ENCODE measurements around the gene RABL3.
"Not testable (repeated sequence)": the region's sequence is repeated elsewhere in the genome, so short reads cannot be mapped to it uniquely, and the experiment has no call there.

Gene RABL3

DNA sequence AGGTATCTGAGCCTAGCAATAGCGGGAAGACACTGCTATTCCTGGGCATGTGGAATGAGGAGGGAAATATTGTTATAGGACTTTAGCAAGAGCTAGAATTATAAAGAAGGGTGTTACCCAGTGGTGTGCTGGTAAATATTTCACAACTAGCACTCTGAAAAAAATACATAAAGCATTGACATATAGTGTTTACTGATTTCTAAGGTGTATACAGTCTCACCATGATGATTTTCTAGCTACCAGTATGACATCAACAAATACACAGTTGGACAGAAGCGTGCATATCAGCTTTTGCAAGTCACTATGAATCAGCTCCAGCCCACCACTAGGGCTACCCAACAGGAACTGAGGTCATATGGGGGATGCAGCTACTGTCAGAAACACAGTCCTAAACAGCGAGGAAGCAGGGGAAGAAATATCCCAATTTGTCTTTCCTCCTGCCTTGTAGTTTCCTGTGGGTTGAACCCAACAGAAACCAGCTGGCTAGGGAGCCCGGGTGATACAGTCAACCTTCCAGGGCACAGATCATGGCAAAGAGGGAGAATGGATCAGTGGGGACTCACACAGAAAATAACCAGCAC lies 99.9 kb downstream of the RABL3 start:
- no peak for DNase-seq

GRCh38 chr3:120641696-120642246 lies 100.5 kb downstream of the RABL3 start:
- no peak for DNase-seq

- DNase-seq = no peak
These were observed 102.1 kb downstream of the RABL3 start for GRCh38 chr3:120640231-120640630.

DNA sequence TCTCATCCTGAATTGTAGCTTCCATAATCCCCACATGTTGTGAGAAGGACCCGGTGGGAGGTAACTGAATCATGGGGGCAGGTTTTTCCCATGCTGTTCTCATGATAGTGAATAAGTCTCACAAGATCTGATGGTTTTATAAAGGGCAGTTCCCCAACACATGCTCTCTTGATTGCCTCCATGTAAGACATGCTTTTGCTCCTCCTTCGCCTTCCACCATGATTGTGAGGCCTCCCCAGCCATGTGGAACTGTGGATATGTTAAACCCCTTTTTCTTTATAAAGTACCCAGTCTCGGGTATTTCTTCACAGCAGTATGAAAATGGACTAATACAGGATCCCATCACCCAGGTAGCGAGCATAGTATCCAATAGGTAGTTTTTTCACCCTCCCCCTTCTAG lies 103.5 kb downstream of the RABL3 start:
- not testable (repeated sequence) for DNase-seq

GRCh38 chr3:120637851-120638559 lies 104.3 kb downstream of the RABL3 start:
- DNase-seq = no peak

DNA sequence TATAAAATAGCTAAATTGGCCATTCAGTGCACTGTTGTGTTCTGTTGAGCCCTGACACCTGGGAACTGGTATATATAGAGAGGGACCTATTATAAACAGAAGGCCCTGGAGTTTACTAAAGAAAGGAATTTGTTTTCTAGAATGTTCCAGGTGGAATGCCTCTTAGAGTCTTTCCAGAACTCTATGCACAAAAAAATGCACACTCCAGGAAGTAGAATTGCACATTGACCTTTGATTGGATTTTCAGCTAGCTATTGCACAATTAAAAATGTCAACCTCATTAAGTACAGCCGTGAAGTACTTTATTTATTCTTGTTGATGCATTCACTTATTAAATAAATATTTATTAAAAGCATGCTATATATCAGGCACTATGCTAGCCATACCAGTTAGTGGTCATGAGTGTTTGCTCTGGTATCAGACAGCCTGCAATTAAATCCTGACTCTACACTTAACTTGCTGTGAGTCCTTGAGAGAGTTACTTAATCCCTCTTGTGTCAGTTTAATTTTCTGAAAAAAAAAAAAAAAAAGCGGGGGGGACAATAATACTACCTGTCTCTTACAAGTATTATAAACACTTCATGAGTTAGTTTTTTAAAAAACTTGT lies 105.4 kb downstream of the RABL3 start:
- no peak for DNase-seq

Data from T1000 (cell line).